H9 (cell line): Measurements from ENCODE around the gene DYNAP. TPM values are rescaled to one million over a fixed set of nuclear protein-coding genes. Genes with fewer than 3 reads are reported as not detected.

Experiments
- DNase-seq: peaks from one replicate; pipeline ENCODE4 v3.0.0-alpha.2; 2017
- H2AFZ ChIP-seq: one replicate; pipeline ENCODE4 v1.6.1; 2013; ENCODE audit warnings: mild to moderate bottlenecking, low read length, control low read depth, moderate library complexity
- H2AK5ac ChIP-seq: 2 replicates; pipeline ENCODE4 v1.6.1; 2013; ENCODE audit warnings: low read length, control low read depth, mixed read lengths; ENCODE audit not compliant: insufficient read length
- H2BK120ac ChIP-seq: one replicate; pipeline ENCODE4 v1.6.1; 2013; ENCODE audit warnings: low read depth, mild to moderate bottlenecking, low read length, control low read depth, inconsistent platforms; ENCODE audit not compliant: poor library complexity, severe bottlenecking
- H2BK12ac ChIP-seq: 2 replicates; pipeline ENCODE4 v1.6.1; 2013; ENCODE audit warnings: low read length, control low read depth, mixed read lengths, low read depth; ENCODE audit not compliant: insufficient read length
- H2BK15ac ChIP-seq: 2 replicates; pipeline ENCODE4 v1.6.1; 2013; ENCODE audit warnings: low read depth, low read length, control low read depth
- H2BK20ac ChIP-seq: one replicate; pipeline ENCODE4 v1.6.1; 2013; ENCODE audit warnings: low read depth, mild to moderate bottlenecking, low read length, control low read depth, inconsistent platforms; ENCODE audit not compliant: poor library complexity, severe bottlenecking
- H2BK5ac ChIP-seq: 2 replicates; pipeline ENCODE4 v1.6.1; 2013; ENCODE audit warnings: low read length, control low read depth, mixed read lengths; ENCODE audit not compliant: insufficient read length
- H3K14ac ChIP-seq: 2 replicates; pipeline ENCODE4 v1.6.1; 2013; ENCODE audit warnings: low read length, control low read depth; ENCODE audit not compliant: insufficient read depth
- H3K18ac ChIP-seq: 2 replicates; pipeline ENCODE4 v1.6.1; 2013; ENCODE audit warnings: low read depth, mild to moderate bottlenecking, mixed read lengths, low read length, control low read depth; ENCODE audit not compliant: insufficient read length
- H3K23ac ChIP-seq: 2 replicates; pipeline ENCODE4 v1.6.1; 2013; ENCODE audit warnings: low read length, control low read depth, mixed read lengths, low read depth; ENCODE audit not compliant: insufficient read length
- H3K23me2 ChIP-seq: 2 replicates; pipeline ENCODE4 v1.6.1; 2013; ENCODE audit warnings: low read depth, mild to moderate bottlenecking, mixed read lengths, low read length, control low read depth; ENCODE audit not compliant: insufficient read length, poor library complexity, severe bottlenecking
- H3K27ac ChIP-seq: 2 replicates; pipeline ENCODE4 v1.5.1; 2013; ENCODE audit warnings: low read length, control low read depth, mixed read lengths, low read depth; ENCODE audit not compliant: insufficient read length
- H3K27me3 ChIP-seq: 2 replicates; pipeline ENCODE4 v1.6.1; 2013; ENCODE audit warnings: low read length, control low read depth, inconsistent platforms; ENCODE audit not compliant: insufficient read depth
- H3K4ac ChIP-seq: 2 replicates; pipeline ENCODE4 v1.6.1; 2013; ENCODE audit warnings: low read depth, mild to moderate bottlenecking, control low read depth, inconsistent platforms, low read length, moderate library complexity
- H3K4me1 ChIP-seq: 2 replicates; pipeline ENCODE4 v1.6.1; 2013; ENCODE audit warnings: low read length, control low read depth, inconsistent platforms; ENCODE audit not compliant: insufficient read depth
- H3K4me2 ChIP-seq: 2 replicates; pipeline ENCODE4 v1.6.1; 2013; ENCODE audit warnings: low read length, control low read depth, mixed read lengths; ENCODE audit not compliant: insufficient read length, insufficient read depth
- H3K56ac ChIP-seq: 2 replicates; pipeline ENCODE4 v1.6.1; 2013; ENCODE audit warnings: low read depth, mild to moderate bottlenecking, mixed read lengths, low read length, control low read depth; ENCODE audit not compliant: insufficient read length
- H3K79me1 ChIP-seq: 2 replicates; pipeline ENCODE4 v1.6.1; 2013; ENCODE audit warnings: low read depth, mild to moderate bottlenecking, moderate library complexity, low read length, control low read depth, inconsistent platforms; ENCODE audit not compliant: insufficient read depth, poor library complexity, severe bottlenecking
- H3K79me2 ChIP-seq: 2 replicates; pipeline ENCODE4 v1.6.1; 2013; ENCODE audit warnings: low read length, control low read depth, inconsistent platforms; ENCODE audit not compliant: insufficient read depth
- H3K9ac ChIP-seq: 2 replicates; pipeline ENCODE4 v1.6.1; 2013; ENCODE audit warnings: low read length, control low read depth, mixed read lengths; ENCODE audit not compliant: insufficient read length; ENCODE audit errors: extremely low read depth
- H3K9me3 ChIP-seq: one replicate; pipeline ENCODE4 v1.6.1; 2013; ENCODE audit warnings: low read depth, low read length, inconsistent platforms; ENCODE audit not compliant: control insufficient read depth
- H3T11ph ChIP-seq: one replicate; pipeline ENCODE4 v1.6.1; 2013; ENCODE audit warnings: mild to moderate bottlenecking, low read length, control low read depth, inconsistent platforms
- H4K20me1 ChIP-seq: one replicate; pipeline ENCODE4 v1.6.1; 2013; ENCODE audit not compliant: control insufficient read depth, insufficient read length, insufficient read depth
- H4K5ac ChIP-seq: 2 replicates; pipeline ENCODE4 v1.6.1; 2013; ENCODE audit warnings: low read depth, mild to moderate bottlenecking, mixed read lengths, low read length, control low read depth; ENCODE audit not compliant: insufficient read length
- H4K8ac ChIP-seq: replicated peaks from 2 replicates; pipeline ENCODE4 v1.6.1; 2013; ENCODE audit warnings: low read length, control low read depth, mixed read lengths, low read depth; ENCODE audit not compliant: insufficient read length
- H4K91ac ChIP-seq: 2 replicates; pipeline ENCODE4 v1.6.1; 2013; ENCODE audit warnings: low read depth, mild to moderate bottlenecking, moderate library complexity, mixed read lengths, low read length, control low read depth; ENCODE audit not compliant: insufficient read length
- H3K27ac Mint-ChIP-seq, 3 experiments: 2 replicates in 2 of 3; 3 replicates in 1 of 3; pipeline ENCODE4 v1.8.0; 2020 to 2021; ENCODE audit warnings: mixed read lengths in 3 of 3, mild to moderate bottlenecking in 1 of 3, moderate library complexity in 1 of 3
- H3K27me3 Mint-ChIP-seq: 2 replicates; pipeline ENCODE4 v1.8.0; 2021; ENCODE audit warnings: low read depth, mild to moderate bottlenecking, moderate library complexity, mixed read lengths
- H3K36me3 Mint-ChIP-seq, 3 experiments: 2 replicates in 2 of 3; 3 replicates in 1 of 3; pipeline ENCODE4 v1.8.0; 2020 to 2021; ENCODE audit warnings: low read depth in 3 of 3, mixed read lengths in 3 of 3; ENCODE audit not compliant: insufficient read depth in 1 of 3
- H3K4me1 Mint-ChIP-seq, 2 experiments: 2 replicates each; pipeline ENCODE4 v1.8.0; 2020; ENCODE audit warnings: mixed read lengths in 2 of 2
- H3K4me3 Mint-ChIP-seq, 2 experiments: 2 replicates in 1 of 2; 3 replicates in 1 of 2; pipeline ENCODE4 v1.8.0; 2020 to 2021; ENCODE audit warnings: mild to moderate bottlenecking in 2 of 2, mixed read lengths in 2 of 2, moderate library complexity in 1 of 2
- H3K9me3 Mint-ChIP-seq, 2 experiments: 2 replicates in 1 of 2; 3 replicates in 1 of 2; pipeline ENCODE4 v1.8.0; 2020; ENCODE audit warnings: mild to moderate bottlenecking in 2 of 2, mixed read lengths in 2 of 2, moderate library complexity in 1 of 2
- WGBS: extraction: QIAGEN DNeasy Blood & Tissue Kit; methylation state at CpG from one replicate; pipeline ENCODE4 v1.1.7; 2013; ENCODE audit warnings: missing lambda C conversion rate, low lambda C conversion rate, mixed read lengths; ENCODE audit not compliant: insufficient read length; ENCODE audit errors: extremely low coverage; 5-methylcytosine and 5-hydroxymethylcytosine counted together
- long read RNA-seq: library from polyadenylated mRNA; unstranded; transcript quantifications from one replicate; pipeline ENCODE4 v2.0.0, GENCODE V29; 2020
- total RNA-seq: library from RNA; stranded (reverse); gene quantifications from 2 replicates; pipeline ENCODE4 v1.2.1, GENCODE V29; 2021
- TF ChIP-seq, protein P1 (sequence below): fragments of 200-600 bp; sonication (generic); conservative IDR thresholded peaks from 3 replicates; pipeline ENCODE4 v1.8.0; 2021; ENCODE audit warnings: antibody characterized with exemption, mild to moderate bottlenecking

DYNAP gene
- total RNA-seq: 2.3 and 2.5 TPM in 2 replicates
- long read RNA-seq, partial matches to known transcripts: 0 of 5 reads
- long read RNA-seq, other reads (novel, unspliced or antisense): 5 of 5 reads

- no peak within 1 kb of the TSS for H2BK120ac ChIP-seq
- H4K20me1 ChIP-seq: no peaks in the 10 kb centered on the region
- no peak within 1 kb of the TSS for H3K4me2 ChIP-seq
- H3K79me2 ChIP-seq: no peaks in the 10 kb centered on the region
- H3K9ac ChIP-seq: no peak within 1 kb of the TSS
- no peaks in the 10 kb centered on the region for H3K9me3 ChIP-seq
- no peak within 1 kb of the TSS for H3K27ac ChIP-seq
- no peak within 1 kb of the TSS for H3T11ph ChIP-seq
- H2AK5ac ChIP-seq: no peak within 1 kb of the TSS
- no peaks in the 10 kb centered on the region for H3K27me3 Mint-ChIP-seq
- H3K18ac ChIP-seq: no peak within 1 kb of the TSS
- H3K27me3 ChIP-seq: no peaks in the 10 kb centered on the region
- H2BK12ac ChIP-seq: no peak within 1 kb of the TSS
- no peak within 1 kb of the TSS for H3K4ac ChIP-seq
- H2BK15ac ChIP-seq: no peak within 1 kb of the TSS
- no peak within 1 kb of the TSS for H3K56ac ChIP-seq
- H3K4me3 Mint-ChIP-seq: no peak within 1 kb of the TSS
- no peak within 1 kb of the TSS for H3K14ac ChIP-seq
- no peaks in the 10 kb centered on the region for H3K23me2 ChIP-seq
- H4K8ac ChIP-seq: no peak within 1 kb of the TSS
- H2AFZ ChIP-seq: no peak within 1 kb of the TSS
- H2BK5ac ChIP-seq: no peak within 1 kb of the TSS
- no peak within 1 kb of the TSS for H4K91ac ChIP-seq
- peaks cover 14% of the 10 kb centered on the region in 2 experiments for H3K4me1 Mint-ChIP-seq
- H3K9me3 Mint-ChIP-seq: no peaks in the 10 kb centered on the region
- DNase-seq: no peak
- WGBS: no CpG with 5 or more reads among the region's 5 CpGs
- TF ChIP-seq, protein P1, sequence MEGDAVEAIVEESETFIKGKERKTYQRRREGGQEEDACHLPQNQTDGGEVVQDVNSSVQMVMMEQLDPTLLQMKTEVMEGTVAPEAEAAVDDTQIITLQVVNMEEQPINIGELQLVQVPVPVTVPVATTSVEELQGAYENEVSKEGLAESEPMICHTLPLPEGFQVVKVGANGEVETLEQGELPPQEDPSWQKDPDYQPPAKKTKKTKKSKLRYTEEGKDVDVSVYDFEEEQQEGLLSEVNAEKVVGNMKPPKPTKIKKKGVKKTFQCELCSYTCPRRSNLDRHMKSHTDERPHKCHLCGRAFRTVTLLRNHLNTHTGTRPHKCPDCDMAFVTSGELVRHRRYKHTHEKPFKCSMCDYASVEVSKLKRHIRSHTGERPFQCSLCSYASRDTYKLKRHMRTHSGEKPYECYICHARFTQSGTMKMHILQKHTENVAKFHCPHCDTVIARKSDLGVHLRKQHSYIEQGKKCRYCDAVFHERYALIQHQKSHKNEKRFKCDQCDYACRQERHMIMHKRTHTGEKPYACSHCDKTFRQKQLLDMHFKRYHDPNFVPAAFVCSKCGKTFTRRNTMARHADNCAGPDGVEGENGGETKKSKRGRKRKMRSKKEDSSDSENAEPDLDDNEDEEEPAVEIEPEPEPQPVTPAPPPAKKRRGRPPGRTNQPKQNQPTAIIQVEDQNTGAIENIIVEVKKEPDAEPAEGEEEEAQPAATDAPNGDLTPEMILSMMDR: no peak
- H3K23ac ChIP-seq: no peak within 1 kb of the TSS
- H2BK20ac ChIP-seq: no peak within 1 kb of the TSS
- H4K5ac ChIP-seq: no peak within 1 kb of the TSS
- H3K36me3 Mint-ChIP-seq: no peaks in the 10 kb centered on the region
- peak within 1 kb of the TSS in 1 of 3 experiments; percentile 13; a peak in 1 of 7 replicates for H3K27ac Mint-ChIP-seq
- H3K4me1 ChIP-seq: no peaks in the 10 kb centered on the region; the same call in 1 of the 2 replicates
- H3K79me1 ChIP-seq: no peaks in the 10 kb centered on the region
Measured at GRCh38 chr18:54590945-54591344, at the start of gene DYNAP. Gene DYNAP, plus strand, starts transcription at chr18:54591245. Its CDS starts 38 bp downstream, at chr18:54591283.
